Caco-2 (cell line): ENCODE measurements around the gene DCHS1. TPM values are rescaled to one million over a fixed set of nuclear protein-coding genes. Genes with fewer than 3 reads are reported as not detected.

Experiments used
- BruUV-seq: library from RNA; stranded (reverse); fragments of 400-500 nt; replicated peaks from 2 replicates; lab custom pipeline; 2021; lab: Mats Ljungman, UMichigan
- CTCF ChIA-PET: fragments of 300-600 bp; sonication (Branson Sonifier 250); formaldehyde crosslinking; loops from one replicate; lab custom pipeline; 2022; ENCODE audit warnings: antibody characterized with exemption; lab: Charles Lee
- POLR2A ChIA-PET: fragments of 300-600 bp; sonication (Branson Sonifier 250); formaldehyde crosslinking; loops from one replicate; lab custom pipeline; 2022; ENCODE audit warnings: antibody characterized with exemption; lab: Charles Lee
- DNase-seq, 2 experiments: peaks; one replicate each; pipeline versions ENCODE4 v3.0.0 to v3.0.0-alpha.2; 2020 to 2022
- H3K27me3 ChIP-seq: replicated peaks from 2 replicates; pipeline ENCODE4 v1.6.0; 2011; ENCODE audit warnings: low read length; ENCODE audit not compliant: control insufficient read depth, insufficient read depth
- H3K36me3 ChIP-seq: 2 replicates; pipeline ENCODE4 v1.5.1; 2011; ENCODE audit warnings: low read length; ENCODE audit not compliant: control insufficient read depth, insufficient read depth
- H3K4me1 ChIP-seq: fragments of 250-450 bp; sonication (Bioruptor Pico); 2 replicates; pipeline ENCODE4 v1.5.1; 2020; ENCODE audit warnings: mild to moderate bottlenecking
- H3K4me3 ChIP-seq: 2 replicates; pipeline ENCODE4 v1.5.1; 2011; ENCODE audit warnings: low read depth, mild to moderate bottlenecking, control low read depth, low read length
- H3K9me3 ChIP-seq: fragments of 250-450 bp; sonication (Bioruptor Pico); 2 replicates; pipeline ENCODE4 v1.5.1; 2020; ENCODE audit warnings: mild to moderate bottlenecking, moderate library complexity
- H3K27ac Mint-ChIP-seq: one replicate; pipeline ENCODE4 v1.8.0; 2022; ENCODE audit warnings: mixed read lengths; ENCODE audit not compliant: unreplicated experiment
- H3K27me3 Mint-ChIP-seq: one replicate; pipeline ENCODE4 v1.8.0; 2022; ENCODE audit warnings: mixed read lengths; ENCODE audit not compliant: insufficient read depth, unreplicated experiment
- H3K36me3 Mint-ChIP-seq: one replicate; pipeline ENCODE4 v1.8.0; 2022; ENCODE audit warnings: mild to moderate bottlenecking, mixed read lengths; ENCODE audit not compliant: insufficient read depth, unreplicated experiment
- H3K4me1 Mint-ChIP-seq: one replicate; pipeline ENCODE4 v1.8.0; 2022; ENCODE audit warnings: low read depth, mixed read lengths; ENCODE audit not compliant: unreplicated experiment
- H3K4me3 Mint-ChIP-seq: one replicate; pipeline ENCODE4 v1.8.0; 2022; ENCODE audit warnings: mild to moderate bottlenecking, moderate library complexity, mixed read lengths; ENCODE audit not compliant: unreplicated experiment
- H3K9me3 Mint-ChIP-seq: one replicate; pipeline ENCODE4 v1.8.0; 2022; ENCODE audit warnings: mixed read lengths; ENCODE audit not compliant: unreplicated experiment
- intact Hi-C: fragments of 100-400 bp; cut with micrococcal nuclease; formaldehyde crosslinking; loops from one replicate; pipeline ENCODE4 v1.10.0; 2022; ENCODE audit not compliant: unreplicated experiment
- total RNA-seq: library from RNA; stranded (reverse); gene quantifications from 2 replicates; pipeline ENCODE4 v1.2.3, GENCODE V29; 2022
- TF ChIP-seq, protein P1 (sequence below), 2 experiments: fragments of 200-600 bp in 1 of 2; IDR thresholded peaks; 1 replicate in 1 of 2; 2 replicates in 1 of 2; pipeline versions ENCODE4 v1.5.1 to v1.8.0; 2011 to 2022; ENCODE audit warnings: antibody characterized with exemption in 1 of 2, control low read depth in 1 of 2, inconsistent platforms in 1 of 2, low read depth in 1 of 2, low read length in 1 of 2, mild to moderate bottlenecking in 1 of 2, moderate library complexity in 1 of 2; ENCODE audit not compliant: insufficient read depth in 1 of 2, severe bottlenecking in 1 of 2, unreplicated experiment in 1 of 2

DCHS1 gene
- total RNA-seq, 1 experiment from 2014 or later: 1.7 TPM

DNA sequence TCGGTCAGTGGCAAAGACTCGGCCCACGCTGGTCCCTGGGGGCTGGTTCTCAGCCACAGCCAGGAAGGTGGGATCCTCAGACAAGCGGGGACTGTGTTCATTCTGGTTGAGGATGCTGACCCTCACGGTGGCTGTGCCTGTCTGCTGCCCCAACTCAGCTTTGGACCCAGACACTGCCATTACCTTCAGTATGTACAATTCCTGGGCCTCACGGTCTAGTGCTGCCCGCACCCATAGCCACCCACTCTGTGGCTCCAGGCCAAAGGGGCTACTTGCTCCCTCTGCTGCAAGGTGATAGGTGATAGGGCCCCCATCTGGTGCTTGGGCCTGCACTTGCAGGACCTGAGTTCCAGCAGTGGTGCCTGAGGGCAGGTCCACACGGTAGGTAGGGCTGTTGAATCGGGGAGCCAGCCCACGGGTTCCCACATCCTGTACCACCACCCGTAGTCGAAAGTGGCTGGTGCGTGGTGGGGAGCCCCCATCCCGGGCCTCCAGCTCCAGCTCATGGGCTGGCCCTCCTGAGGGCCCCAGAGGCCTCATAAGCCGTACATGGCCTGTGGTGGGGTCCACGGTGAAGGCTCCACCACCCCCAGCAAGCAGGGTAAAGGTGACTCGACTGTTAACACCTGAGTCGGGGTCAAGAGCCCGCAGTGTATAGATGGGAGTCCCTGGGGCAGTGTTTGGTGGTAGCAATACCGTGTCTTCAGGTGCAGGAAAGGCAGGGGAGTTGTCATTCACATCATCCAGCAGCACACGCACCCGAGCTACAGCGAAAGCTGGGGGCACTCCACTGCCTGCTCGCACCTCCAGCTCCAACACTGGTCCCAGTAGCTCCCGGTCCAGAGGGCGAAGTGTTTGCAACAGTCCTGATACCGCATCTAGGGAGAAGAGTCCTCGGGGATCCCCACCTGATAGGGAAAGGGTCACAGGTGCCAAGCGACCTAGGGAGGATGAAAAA lies 23.2 kb downstream of the DCHS1 start:
- TF ChIP-seq, protein P1, sequence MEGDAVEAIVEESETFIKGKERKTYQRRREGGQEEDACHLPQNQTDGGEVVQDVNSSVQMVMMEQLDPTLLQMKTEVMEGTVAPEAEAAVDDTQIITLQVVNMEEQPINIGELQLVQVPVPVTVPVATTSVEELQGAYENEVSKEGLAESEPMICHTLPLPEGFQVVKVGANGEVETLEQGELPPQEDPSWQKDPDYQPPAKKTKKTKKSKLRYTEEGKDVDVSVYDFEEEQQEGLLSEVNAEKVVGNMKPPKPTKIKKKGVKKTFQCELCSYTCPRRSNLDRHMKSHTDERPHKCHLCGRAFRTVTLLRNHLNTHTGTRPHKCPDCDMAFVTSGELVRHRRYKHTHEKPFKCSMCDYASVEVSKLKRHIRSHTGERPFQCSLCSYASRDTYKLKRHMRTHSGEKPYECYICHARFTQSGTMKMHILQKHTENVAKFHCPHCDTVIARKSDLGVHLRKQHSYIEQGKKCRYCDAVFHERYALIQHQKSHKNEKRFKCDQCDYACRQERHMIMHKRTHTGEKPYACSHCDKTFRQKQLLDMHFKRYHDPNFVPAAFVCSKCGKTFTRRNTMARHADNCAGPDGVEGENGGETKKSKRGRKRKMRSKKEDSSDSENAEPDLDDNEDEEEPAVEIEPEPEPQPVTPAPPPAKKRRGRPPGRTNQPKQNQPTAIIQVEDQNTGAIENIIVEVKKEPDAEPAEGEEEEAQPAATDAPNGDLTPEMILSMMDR (IDR thresholded peaks at IDR 0.05; ENCODE audit: insufficient read depth in 1 of 2, low read depth in 1 of 2, low read length in 1 of 2, severe bottlenecking in 1 of 2, unreplicated experiment in 1 of 2): no peak
- ChIA-PET CTCF (no interaction called here), POLR2A (no interaction called here)
- no peak for DNase-seq
- BruUV-seq: no TSS peak
- no peaks in the 10 kb centered on the region; the same call in 1 of the 2 replicates for H3K27me3 ChIP-seq
- Mint-ChIP-seq H3K4me3 (no peak overlapping the region), H3K9me3 (no peaks in the 10 kb centered on the region), H3K4me1 (no peaks in the 10 kb centered on the region), H3K27me3 (no peaks in the 10 kb centered on the region), H3K36me3 (no peaks in the 10 kb centered on the region), H3K27ac (no peak overlapping the region)
- no peaks in the 10 kb centered on the region for H3K9me3 ChIP-seq
- no peak overlapping the region for H3K4me3 ChIP-seq
- intact Hi-C loops: no loop called here
- peaks cover 11% of the 10 kb centered on the region for H3K4me1 ChIP-seq
- no peaks in the 10 kb centered on the region for H3K36me3 ChIP-seq

DNA sequence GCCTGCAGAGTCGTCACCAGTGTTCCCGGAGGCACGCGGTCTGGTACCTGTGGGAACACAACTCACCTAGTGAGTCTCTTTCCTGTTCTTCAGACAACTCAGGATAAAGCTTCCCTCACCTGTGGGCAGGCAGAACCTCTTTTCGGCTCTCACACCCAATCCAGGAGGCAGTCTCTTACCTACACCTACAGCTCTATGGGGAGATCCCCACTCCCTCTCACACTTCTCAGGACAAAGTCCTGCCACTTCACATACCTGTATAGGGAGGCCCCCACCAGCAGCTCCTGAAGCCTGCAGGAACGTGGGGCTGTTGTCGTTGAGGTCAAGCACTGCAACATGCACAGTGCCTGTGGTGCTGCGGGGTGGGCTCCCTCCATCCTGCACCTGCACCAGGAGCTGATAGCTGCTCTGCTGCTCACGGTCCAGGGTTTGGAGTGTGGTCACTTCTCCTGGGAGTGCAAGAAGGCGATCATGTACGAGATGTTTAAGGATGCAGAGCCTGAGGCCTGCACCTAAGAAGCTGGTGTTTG lies 24.2 kb downstream of the DCHS1 start:
- H3K27ac Mint-ChIP-seq: no peak overlapping the region
- H3K27me3 ChIP-seq: no peaks in the 10 kb centered on the region; the same call in 1 of the 2 replicates
- CTCF ChIA-PET: interaction anchor here (1.0 kb wide), 1 partner anchor 252 kb away, joined by 5 read pairs; no protein-coding TSS in a partner anchor

More for the DNA sequence above, 24.2 kb downstream of the DCHS1 start:
- Mint-ChIP-seq H3K4me3 (peak overlapping the region; percentile 72), H3K9me3 (no peaks in the 10 kb centered on the region), H3K36me3 (peaks cover under 1% of the 10 kb centered on the region), H3K4me1 (no peaks in the 10 kb centered on the region), H3K27me3 (no peaks in the 10 kb centered on the region)
- no peaks in the 10 kb centered on the region for H3K9me3 ChIP-seq
- peaks cover 11% of the 10 kb centered on the region for H3K4me1 ChIP-seq
- no peak for DNase-seq
- H3K4me3 ChIP-seq: no peak overlapping the region
- BruUV-seq: no TSS peak
- intact Hi-C loops: loop anchor here (2.0 kb wide), 1 partner anchor 19 kb away; the partner anchor contains the start of gene TAF10
- POLR2A ChIA-PET: no interaction called here
- H3K36me3 ChIP-seq: no peaks in the 10 kb centered on the region
- TF ChIP-seq, protein P1 (IDR thresholded peaks at IDR 0.05; ENCODE audit: insufficient read depth in 1 of 2, low read depth in 1 of 2, low read length in 1 of 2, severe bottlenecking in 1 of 2, unreplicated experiment in 1 of 2): no peak
